GM23338 (cell line): Measurements from ENCODE around the gene FNDC1. TPM values are rescaled to one million over a fixed set of nuclear protein-coding genes. Genes with fewer than 3 reads are reported as not detected.

Source experiments
- ATAC-seq: fragments of 200-7000 bp; cut with Tn5 transposase; 3 replicates; pipeline ENCODE4 v1.9.1; 2020
- DNase-seq: peaks from one replicate; pipeline ENCODE4 v3.0.0-alpha.2; 2015; ENCODE audit warnings: low spot score
- H2AFZ ChIP-seq: fragments of 200-600 bp; sonication (generic); 2 replicates; pipeline ENCODE4 v1.8.0; 2016; ENCODE audit warnings: antibody characterized with exemption, mild to moderate bottlenecking, moderate library complexity
- H3F3A ChIP-seq: fragments of 200-600 bp; sonication (generic); replicated peaks from 2 replicates; pipeline ENCODE4 v1.8.0; 2017; ENCODE audit warnings: antibody characterized with exemption, mixed run types, low read depth
- H3K27ac ChIP-seq: fragments of 200-600 bp; sonication (generic); 2 replicates; pipeline ENCODE4 v1.6.1; 2016; ENCODE audit warnings: low read depth
- H3K27me3 ChIP-seq: fragments of 200-600 bp; sonication (generic); 2 replicates; pipeline ENCODE4 v1.8.0; 2016; ENCODE audit warnings: mild to moderate bottlenecking, mixed run types, moderate library complexity; ENCODE audit not compliant: insufficient read depth
- H3K36me3 ChIP-seq: fragments of 200-600 bp; sonication (generic); 2 replicates; pipeline ENCODE4 v1.8.0; 2016; ENCODE audit warnings: mild to moderate bottlenecking; ENCODE audit not compliant: insufficient read depth
- H3K4me1 ChIP-seq: fragments of 200-600 bp; sonication (generic); 2 replicates; pipeline ENCODE4 v1.8.0; 2016; ENCODE audit warnings: mild to moderate bottlenecking, moderate library complexity; ENCODE audit not compliant: insufficient read depth
- H3K4me2 ChIP-seq: fragments of 200-600 bp; sonication (generic); 2 replicates; pipeline ENCODE4 v1.7.1; 2017; ENCODE audit warnings: mixed run types
- H3K4me3 ChIP-seq: fragments of 200-600 bp; sonication (generic); 2 replicates; pipeline ENCODE4 v1.6.1; 2016; ENCODE audit warnings: mixed run types
- H3K79me2 ChIP-seq: fragments of 200-600 bp; sonication (generic); replicated peaks from 2 replicates; pipeline ENCODE4 v1.8.0; 2017; ENCODE audit warnings: mild to moderate bottlenecking; ENCODE audit not compliant: insufficient read depth
- H3K9me2 ChIP-seq: fragments of 200-600 bp; sonication (generic); 2 replicates; pipeline ENCODE4 v1.8.0; 2017; ENCODE audit not compliant: insufficient read depth
- H4K20me1 ChIP-seq: fragments of 200-600 bp; sonication (generic); replicated peaks from 2 replicates; pipeline ENCODE4 v1.8.0; 2017; ENCODE audit warnings: mild to moderate bottlenecking; ENCODE audit not compliant: insufficient read depth
- H3K27ac Mint-ChIP-seq: 2 replicates; pipeline ENCODE4 v1.8.0; 2020; ENCODE audit warnings: inconsistent platforms, mild to moderate bottlenecking, moderate library complexity, mixed read lengths
- H3K27me3 Mint-ChIP-seq: 3 replicates; pipeline ENCODE4 v1.8.0; 2022; ENCODE audit warnings: low read depth, mild to moderate bottlenecking, moderate library complexity, mixed read lengths, inconsistent platforms; ENCODE audit not compliant: insufficient read depth, poor library complexity
- H3K36me3 Mint-ChIP-seq: 3 replicates; pipeline ENCODE4 v1.8.0; 2021; ENCODE audit warnings: low read depth, mild to moderate bottlenecking, inconsistent platforms, moderate library complexity, mixed read lengths
- H3K4me1 Mint-ChIP-seq: 3 replicates; pipeline ENCODE4 v1.8.0; 2020; ENCODE audit warnings: mild to moderate bottlenecking, inconsistent platforms, mixed read lengths
- H3K4me3 Mint-ChIP-seq: 3 replicates; pipeline ENCODE4 v1.8.0; 2021; ENCODE audit warnings: moderate library complexity, mild to moderate bottlenecking, inconsistent platforms, mixed read lengths
- H3K9me3 Mint-ChIP-seq: 3 replicates; pipeline ENCODE4 v1.8.0; 2020; ENCODE audit warnings: moderate library complexity, mild to moderate bottlenecking, inconsistent platforms, mixed read lengths
- CREB1 ChIP-seq: fragments of 250-450 bp; sonication (Bioruptor Pico); IDR thresholded peaks from 2 replicates; pipeline ENCODE4 v1.5.0; 2020; ENCODE audit warnings: low read depth, mild to moderate bottlenecking, moderate library complexity
- EZH2 ChIP-seq: fragments of 200-600 bp; sonication (generic); IDR thresholded peaks from one replicate; pipeline ENCODE4 v1.8.0; 2017; ENCODE audit warnings: antibody characterized with exemption, mild to moderate bottlenecking, low read depth; ENCODE audit not compliant: unreplicated experiment
- EZH2phosphoT487 ChIP-seq: fragments of 200-600 bp; sonication (generic); IDR thresholded peaks from one replicate; pipeline ENCODE4 v1.8.1; 2018; ENCODE audit warnings: antibody characterized with exemption; ENCODE audit not compliant: unreplicated experiment
- JUNB ChIP-seq: IDR thresholded peaks from one replicate; pipeline ENCODE4 v1.6.1; 2016; ENCODE audit warnings: antibody characterized with exemption; ENCODE audit not compliant: unreplicated experiment
- NANOG ChIP-seq: IDR thresholded peaks from 2 replicates; pipeline ENCODE4 v1.6.1; 2016; ENCODE audit warnings: antibody characterized with exemption, borderline replicate concordance
- POLR2AphosphoS5 ChIP-seq: IDR thresholded peaks from 2 replicates; pipeline ENCODE4 v1.6.1; 2016; ENCODE audit warnings: antibody characterized with exemption, low read depth
- STAT1 ChIP-seq: IDR thresholded peaks from one replicate; pipeline ENCODE4 v1.6.1; 2016; ENCODE audit warnings: antibody characterized with exemption; ENCODE audit not compliant: unreplicated experiment
- ZNF114 ChIP-seq: fragments of 250-450 bp; sonication (Bioruptor Pico); IDR thresholded peaks from 2 replicates; pipeline ENCODE4 v1.5.0; 2020; ENCODE audit warnings: mild to moderate bottlenecking, moderate library complexity
- ZNF331 ChIP-seq: fragments of 250-450 bp; sonication (Bioruptor Pico); IDR thresholded peaks from 2 replicates; pipeline ENCODE4 v1.5.0; 2020; ENCODE audit warnings: low read depth, mild to moderate bottlenecking, moderate library complexity
- polyA plus RNA-seq: library from polyadenylated mRNA; unstranded; fragments of >200 nt; fragmentation: Nextera tagmentation; extraction: Ambion mirVana; gene quantifications from 2 replicates; pipeline ENCODE4 v1.2.1, GENCODE V29; 2016
- total RNA-seq: library from RNA; depleted of rRNA; stranded (reverse); fragments of >200 nt; shearing (Covaris generic); gene quantifications from 2 replicates; pipeline ENCODE4 v1.2.3, GENCODE V29; 2014
- TF ChIP-seq, protein P1 (sequence below), 2 experiments: fragments of 200-600 bp in 1 of 2; sonication (generic) in 1 of 2; conservative IDR thresholded peaks; 2 replicates each; pipeline versions ENCODE4 v1.5.1 to v1.6.1; 2016 to 2017; ENCODE audit warnings: antibody characterized with exemption in 2 of 2, low read depth in 2 of 2, mild to moderate bottlenecking in 2 of 2, moderate library complexity in 1 of 2
- TF ChIP-seq, protein P2 (sequence below): fragments of 250-450 bp; sonication (Bioruptor Pico); IDR thresholded peaks from 2 replicates; pipeline ENCODE4 v1.5.0; 2020; ENCODE audit warnings: mild to moderate bottlenecking, moderate library complexity
- TF ChIP-seq, protein P3 (sequence below): IDR thresholded peaks from one replicate; pipeline ENCODE4 v1.6.1; 2018; ENCODE audit warnings: antibody characterized with exemption; ENCODE audit not compliant: unreplicated experiment
- TF ChIP-seq, protein P4 (sequence below): IDR thresholded peaks from 2 replicates; pipeline ENCODE4 v1.6.1; 2016; ENCODE audit warnings: antibody characterized with exemption

FNDC1 gene
- total and polyA plus RNA-seq, 2 experiments from 2014 or later, result 0.38 to 0.57 TPM

DNA sequence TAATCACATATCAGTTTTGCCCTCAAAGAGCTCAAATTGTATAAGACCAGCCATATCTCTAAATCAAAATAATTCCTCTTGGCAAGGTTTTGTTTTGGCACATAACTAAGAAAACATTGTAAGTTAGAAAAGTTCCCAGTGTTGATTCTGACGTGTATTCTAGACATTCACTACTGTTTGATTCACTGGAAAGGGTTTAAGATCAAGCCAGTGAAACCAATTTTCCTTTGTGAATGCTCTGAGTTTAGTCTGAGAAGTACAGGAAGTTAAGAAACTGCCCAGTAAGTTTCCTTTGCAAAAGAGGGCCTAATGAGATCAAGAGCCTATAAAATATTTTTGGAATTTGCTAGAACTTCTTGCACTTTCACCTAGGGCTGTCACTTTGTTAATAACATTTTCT is 143.0 kb downstream of the FNDC1 start:
- Histone ChIP-seq H3K4me2 (no peak overlapping the region), H3K4me3 (no peak overlapping the region), H3K4me1 (no peaks in the 10 kb centered on the region), H3F3A (no peaks in the 10 kb centered on the region), H3K79me2 (no peaks in the 10 kb centered on the region), H2AFZ (no peak overlapping the region), H3K27ac (no peak overlapping the region), H3K27me3 (no peaks in the 10 kb centered on the region), H4K20me1 (no peaks in the 10 kb centered on the region), H3K9me2 (no peaks in the 10 kb centered on the region), H3K36me3 (no peaks in the 10 kb centered on the region)
- no peaks in the 10 kb centered on the region for H3K9me3 Mint-ChIP-seq
- no peaks in the 10 kb centered on the region for H3K27me3 Mint-ChIP-seq
- DNase-seq (no peak), ATAC-seq (no peak)
- no peaks in the 10 kb centered on the region for H3K4me1 Mint-ChIP-seq
- TF ChIP-seq JUNB (no peak), POLR2AphosphoS5 (no peak), EZH2phosphoT487 (no peak), ZNF331 (no peak), STAT1 (no peak), NANOG (no peak), CREB1 (no peak), ZNF114 (CRISPR knock-in tag) (no peak), EZH2 (no peak)
- TF ChIP-seq, protein P1, sequence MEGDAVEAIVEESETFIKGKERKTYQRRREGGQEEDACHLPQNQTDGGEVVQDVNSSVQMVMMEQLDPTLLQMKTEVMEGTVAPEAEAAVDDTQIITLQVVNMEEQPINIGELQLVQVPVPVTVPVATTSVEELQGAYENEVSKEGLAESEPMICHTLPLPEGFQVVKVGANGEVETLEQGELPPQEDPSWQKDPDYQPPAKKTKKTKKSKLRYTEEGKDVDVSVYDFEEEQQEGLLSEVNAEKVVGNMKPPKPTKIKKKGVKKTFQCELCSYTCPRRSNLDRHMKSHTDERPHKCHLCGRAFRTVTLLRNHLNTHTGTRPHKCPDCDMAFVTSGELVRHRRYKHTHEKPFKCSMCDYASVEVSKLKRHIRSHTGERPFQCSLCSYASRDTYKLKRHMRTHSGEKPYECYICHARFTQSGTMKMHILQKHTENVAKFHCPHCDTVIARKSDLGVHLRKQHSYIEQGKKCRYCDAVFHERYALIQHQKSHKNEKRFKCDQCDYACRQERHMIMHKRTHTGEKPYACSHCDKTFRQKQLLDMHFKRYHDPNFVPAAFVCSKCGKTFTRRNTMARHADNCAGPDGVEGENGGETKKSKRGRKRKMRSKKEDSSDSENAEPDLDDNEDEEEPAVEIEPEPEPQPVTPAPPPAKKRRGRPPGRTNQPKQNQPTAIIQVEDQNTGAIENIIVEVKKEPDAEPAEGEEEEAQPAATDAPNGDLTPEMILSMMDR (conservative IDR thresholded peaks at IDR 0.05; ENCODE audit: low read depth in 2 of 2), result no peak
- TF ChIP-seq, protein P2, sequence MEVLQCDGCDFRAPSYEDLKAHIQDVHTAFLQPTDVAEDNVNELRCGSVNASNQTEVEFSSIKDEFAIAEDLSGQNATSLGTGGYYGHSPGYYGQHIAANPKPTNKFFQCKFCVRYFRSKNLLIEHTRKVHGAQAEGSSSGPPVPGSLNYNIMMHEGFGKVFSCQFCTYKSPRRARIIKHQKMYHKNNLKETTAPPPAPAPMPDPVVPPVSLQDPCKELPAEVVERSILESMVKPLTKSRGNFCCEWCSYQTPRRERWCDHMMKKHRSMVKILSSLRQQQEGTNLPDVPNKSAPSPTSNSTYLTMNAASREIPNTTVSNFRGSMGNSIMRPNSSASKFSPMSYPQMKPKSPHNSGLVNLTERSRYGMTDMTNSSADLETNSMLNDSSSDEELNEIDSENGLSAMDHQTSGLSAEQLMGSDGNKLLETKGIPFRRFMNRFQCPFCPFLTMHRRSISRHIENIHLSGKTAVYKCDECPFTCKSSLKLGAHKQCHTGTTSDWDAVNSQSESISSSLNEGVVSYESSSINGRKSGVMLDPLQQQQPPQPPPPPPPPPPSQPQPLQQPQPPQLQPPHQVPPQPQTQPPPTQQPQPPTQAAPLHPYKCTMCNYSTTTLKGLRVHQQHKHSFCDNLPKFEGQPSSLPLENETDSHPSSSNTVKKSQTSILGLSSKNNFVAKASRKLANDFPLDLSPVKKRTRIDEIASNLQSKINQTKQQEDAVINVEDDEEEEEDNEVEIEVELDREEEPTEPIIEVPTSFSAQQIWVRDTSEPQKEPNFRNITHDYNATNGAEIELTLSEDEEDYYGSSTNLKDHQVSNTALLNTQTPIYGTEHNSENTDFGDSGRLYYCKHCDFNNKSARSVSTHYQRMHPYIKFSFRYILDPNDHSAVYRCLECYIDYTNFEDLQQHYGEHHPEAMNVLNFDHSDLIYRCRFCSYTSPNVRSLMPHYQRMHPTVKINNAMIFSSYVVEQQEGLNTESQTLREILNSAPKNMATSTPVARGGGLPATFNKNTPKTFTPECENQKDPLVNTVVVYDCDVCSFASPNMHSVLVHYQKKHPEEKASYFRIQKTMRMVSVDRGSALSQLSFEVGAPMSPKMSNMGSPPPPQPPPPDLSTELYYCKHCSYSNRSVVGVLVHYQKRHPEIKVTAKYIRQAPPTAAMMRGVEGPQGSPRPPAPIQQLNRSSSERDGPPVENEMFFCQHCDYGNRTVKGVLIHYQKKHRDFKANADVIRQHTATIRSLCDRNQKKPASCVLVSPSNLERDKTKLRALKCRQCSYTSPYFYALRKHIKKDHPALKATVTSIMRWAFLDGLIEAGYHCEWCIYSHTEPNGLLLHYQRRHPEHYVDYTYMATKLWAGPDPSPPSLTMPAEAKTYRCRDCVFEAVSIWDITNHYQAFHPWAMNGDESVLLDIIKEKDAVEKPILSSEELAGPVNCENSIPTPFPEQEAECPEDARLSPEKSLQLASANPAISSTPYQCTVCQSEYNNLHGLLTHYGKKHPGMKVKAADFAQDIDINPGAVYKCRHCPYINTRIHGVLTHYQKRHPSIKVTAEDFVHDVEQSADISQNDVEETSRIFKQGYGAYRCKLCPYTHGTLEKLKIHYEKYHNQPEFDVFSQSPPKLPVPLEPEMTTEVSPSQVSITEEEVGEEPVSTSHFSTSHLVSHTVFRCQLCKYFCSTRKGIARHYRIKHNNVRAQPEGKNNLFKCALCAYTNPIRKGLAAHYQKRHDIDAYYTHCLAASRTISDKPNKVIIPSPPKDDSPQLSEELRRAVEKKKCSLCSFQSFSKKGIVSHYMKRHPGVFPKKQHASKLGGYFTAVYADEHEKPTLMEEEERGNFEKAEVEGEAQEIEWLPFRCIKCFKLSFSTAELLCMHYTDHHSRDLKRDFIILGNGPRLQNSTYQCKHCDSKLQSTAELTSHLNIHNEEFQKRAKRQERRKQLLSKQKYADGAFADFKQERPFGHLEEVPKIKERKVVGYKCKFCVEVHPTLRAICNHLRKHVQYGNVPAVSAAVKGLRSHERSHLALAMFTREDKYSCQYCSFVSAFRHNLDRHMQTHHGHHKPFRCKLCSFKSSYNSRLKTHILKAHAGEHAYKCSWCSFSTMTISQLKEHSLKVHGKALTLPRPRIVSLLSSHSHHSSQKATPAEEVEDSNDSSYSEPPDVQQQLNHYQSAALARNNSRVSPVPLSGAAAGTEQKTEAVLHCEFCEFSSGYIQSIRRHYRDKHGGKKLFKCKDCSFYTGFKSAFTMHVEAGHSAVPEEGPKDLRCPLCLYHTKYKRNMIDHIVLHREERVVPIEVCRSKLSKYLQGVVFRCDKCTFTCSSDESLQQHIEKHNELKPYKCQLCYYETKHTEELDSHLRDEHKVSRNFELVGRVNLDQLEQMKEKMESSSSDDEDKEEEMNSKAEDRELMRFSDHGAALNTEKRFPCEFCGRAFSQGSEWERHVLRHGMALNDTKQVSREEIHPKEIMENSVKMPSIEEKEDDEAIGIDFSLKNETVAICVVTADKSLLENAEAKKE (CRISPR knock-in tag), result no peak
- TF ChIP-seq, protein P3, sequence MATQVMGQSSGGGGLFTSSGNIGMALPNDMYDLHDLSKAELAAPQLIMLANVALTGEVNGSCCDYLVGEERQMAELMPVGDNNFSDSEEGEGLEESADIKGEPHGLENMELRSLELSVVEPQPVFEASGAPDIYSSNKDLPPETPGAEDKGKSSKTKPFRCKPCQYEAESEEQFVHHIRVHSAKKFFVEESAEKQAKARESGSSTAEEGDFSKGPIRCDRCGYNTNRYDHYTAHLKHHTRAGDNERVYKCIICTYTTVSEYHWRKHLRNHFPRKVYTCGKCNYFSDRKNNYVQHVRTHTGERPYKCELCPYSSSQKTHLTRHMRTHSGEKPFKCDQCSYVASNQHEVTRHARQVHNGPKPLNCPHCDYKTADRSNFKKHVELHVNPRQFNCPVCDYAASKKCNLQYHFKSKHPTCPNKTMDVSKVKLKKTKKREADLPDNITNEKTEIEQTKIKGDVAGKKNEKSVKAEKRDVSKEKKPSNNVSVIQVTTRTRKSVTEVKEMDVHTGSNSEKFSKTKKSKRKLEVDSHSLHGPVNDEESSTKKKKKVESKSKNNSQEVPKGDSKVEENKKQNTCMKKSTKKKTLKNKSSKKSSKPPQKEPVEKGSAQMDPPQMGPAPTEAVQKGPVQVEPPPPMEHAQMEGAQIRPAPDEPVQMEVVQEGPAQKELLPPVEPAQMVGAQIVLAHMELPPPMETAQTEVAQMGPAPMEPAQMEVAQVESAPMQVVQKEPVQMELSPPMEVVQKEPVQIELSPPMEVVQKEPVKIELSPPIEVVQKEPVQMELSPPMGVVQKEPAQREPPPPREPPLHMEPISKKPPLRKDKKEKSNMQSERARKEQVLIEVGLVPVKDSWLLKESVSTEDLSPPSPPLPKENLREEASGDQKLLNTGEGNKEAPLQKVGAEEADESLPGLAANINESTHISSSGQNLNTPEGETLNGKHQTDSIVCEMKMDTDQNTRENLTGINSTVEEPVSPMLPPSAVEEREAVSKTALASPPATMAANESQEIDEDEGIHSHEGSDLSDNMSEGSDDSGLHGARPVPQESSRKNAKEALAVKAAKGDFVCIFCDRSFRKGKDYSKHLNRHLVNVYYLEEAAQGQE, result no peak
- TF ChIP-seq, protein P4, sequence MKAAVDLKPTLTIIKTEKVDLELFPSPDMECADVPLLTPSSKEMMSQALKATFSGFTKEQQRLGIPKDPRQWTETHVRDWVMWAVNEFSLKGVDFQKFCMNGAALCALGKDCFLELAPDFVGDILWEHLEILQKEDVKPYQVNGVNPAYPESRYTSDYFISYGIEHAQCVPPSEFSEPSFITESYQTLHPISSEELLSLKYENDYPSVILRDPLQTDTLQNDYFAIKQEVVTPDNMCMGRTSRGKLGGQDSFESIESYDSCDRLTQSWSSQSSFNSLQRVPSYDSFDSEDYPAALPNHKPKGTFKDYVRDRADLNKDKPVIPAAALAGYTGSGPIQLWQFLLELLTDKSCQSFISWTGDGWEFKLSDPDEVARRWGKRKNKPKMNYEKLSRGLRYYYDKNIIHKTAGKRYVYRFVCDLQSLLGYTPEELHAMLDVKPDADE, result no peak
- no peak overlapping the region for H3K4me3 Mint-ChIP-seq
- H3K36me3 Mint-ChIP-seq, result no peaks in the 10 kb centered on the region
- no peak overlapping the region for H3K27ac Mint-ChIP-seq
